ENCODE measurements around the gene RGS1.

Gene RGS1

GRCh38 chr1:192575499-192576189, at the start of gene RGS1:
Gene RGS1, plus strand, starts transcription at chr1:192575773. Its CDS starts 20 bp downstream, at chr1:192575793.
- peak; percentile 43 for DNase-seq (ENCODE audit: low read depth)

GRCh38 chr1:192527111-192527795, 48.3 kb upstream of the RGS1 start:
- no peak for DNase-seq (ENCODE audit: low read depth)

- no peak for DNase-seq (ENCODE audit: low read depth)
Measured at GRCh38 chr1:192527950-192528349, 47.6 kb upstream of the RGS1 start.

- DNase-seq (ENCODE audit: low read depth): no peak
Measured at GRCh38 chr1:192529031-192529755, 46.4 kb upstream of the RGS1 start.

GRCh38 chr1:192529811-192530210, 45.8 kb upstream of the RGS1 start:
- DNase-seq (ENCODE audit: low read depth): no peak

GRCh38 chr1:192530254-192530653, 45.3 kb upstream of the RGS1 start:
- DNase-seq (ENCODE audit: low read depth): no peak

GRCh38 chr1:192531037-192531703, 44.4 kb upstream of the RGS1 start:
- peak; percentile 31 for DNase-seq (ENCODE audit: low read depth)

GRCh38 chr1:192534666-192535065, 40.9 kb upstream of the RGS1 start:
- DNase-seq (ENCODE audit: low read depth): no peak

GRCh38 chr1:192535916-192536664, 39.5 kb upstream of the RGS1 start:
- no peak for DNase-seq (ENCODE audit: low read depth)

GRCh38 chr1:192538407-192539296, 36.9 kb upstream of the RGS1 start:
- no peak for DNase-seq (ENCODE audit: low read depth)

- no peak for DNase-seq (ENCODE audit: low read depth)
Measured at GRCh38 chr1:192539297-192540092, 36.1 kb upstream of the RGS1 start.

- no peak for DNase-seq (ENCODE audit: low read depth)
Measured at GRCh38 chr1:192543445-192543844, 32.1 kb upstream of the RGS1 start.

GRCh38 chr1:192545896-192546521, 29.6 kb upstream of the RGS1 start:
- no peak for DNase-seq (ENCODE audit: low read depth)

- DNase-seq (ENCODE audit: low read depth): no peak
Measured at GRCh38 chr1:192546596-192547190, 28.9 kb upstream of the RGS1 start.

- DNase-seq (ENCODE audit: low read depth): no peak
Measured at GRCh38 chr1:192547501-192547900, 28.1 kb upstream of the RGS1 start.

- DNase-seq (ENCODE audit: low read depth): no peak
Measured at GRCh38 chr1:192549937-192550336, 25.6 kb upstream of the RGS1 start.

- DNase-seq (ENCODE audit: low read depth): no peak
Measured at GRCh38 chr1:192550922-192551534, 24.5 kb upstream of the RGS1 start.

GRCh38 chr1:192552760-192553191, 22.8 kb upstream of the RGS1 start:
- no peak for DNase-seq (ENCODE audit: low read depth)
